Activated CD8-positive, alpha-beta T cell treated with anti-CD3 and anti-CD28 coated beads for 36 hours (primary cell): Measurements from ENCODE around the gene PVR. TPM values are rescaled to one million over a fixed set of nuclear protein-coding genes. Genes with fewer than 3 reads are reported as not detected.
"Not testable (repeated sequence)": the region's sequence is repeated elsewhere in the genome, so short reads cannot be mapped to it uniquely, and the experiment has no call there.

Experiments
- ATAC-seq: fragments of 200-7000 bp; cut with Tn5 transposase; one replicate; pipeline ENCODE4 v1.10.0; 2021; ENCODE audit warnings: mild to moderate bottlenecking, moderate library complexity
- CTCF ChIA-PET: fragments of 350-600 bp; sonication (Branson Sonifier 250); formaldehyde crosslinking; loops from one replicate; lab custom pipeline; 2021; ENCODE audit warnings: antibody characterized with exemption; lab: Charles Lee
- POLR2A ChIA-PET: fragments of 350-600 bp; sonication (Branson Sonifier 250); formaldehyde crosslinking; loops from one replicate; lab custom pipeline; 2021; ENCODE audit warnings: antibody characterized with exemption; lab: Charles Lee
- DNase-seq: peaks from one replicate; pipeline ENCODE4 v3.0.0-alpha.2; 2020
- H3K27ac Mint-ChIP-seq: one replicate; pipeline ENCODE4 v1.8.0; 2021; ENCODE audit warnings: mild to moderate bottlenecking, mixed read lengths
- H3K27me3 Mint-ChIP-seq: one replicate; pipeline ENCODE4 v1.8.0; 2021; ENCODE audit warnings: mixed read lengths
- H3K36me3 Mint-ChIP-seq: one replicate; pipeline ENCODE4 v1.8.0; 2021; ENCODE audit warnings: low read depth, mixed read lengths
- H3K4me1 Mint-ChIP-seq: one replicate; pipeline ENCODE4 v1.8.0; 2021; ENCODE audit warnings: low read depth, mixed read lengths
- H3K4me3 Mint-ChIP-seq: one replicate; pipeline ENCODE4 v1.8.0; 2021; ENCODE audit warnings: mild to moderate bottlenecking, moderate library complexity, mixed read lengths
- H3K9me3 Mint-ChIP-seq: one replicate; pipeline ENCODE4 v1.8.0; 2021; ENCODE audit warnings: mixed read lengths
- intact Hi-C: fragments of 100-400 bp; cut with micrococcal nuclease; formaldehyde crosslinking; loops from one replicate; pipeline ENCODE4 v1.10.0; 2022
- total RNA-seq, 2 experiments: library from RNA; stranded (reverse); gene quantifications; one replicate each; pipeline ENCODE4 v1.2.3, GENCODE V29; 2021
- TF ChIP-seq, protein P1 (sequence below): fragments of 200-600 bp; IDR thresholded peaks from one replicate; pipeline ENCODE4 v1.8.0; 2022; ENCODE audit warnings: antibody characterized with exemption, mild to moderate bottlenecking

PVR gene
- total RNA-seq, 2 experiments from 2014 or later = 7.4 to 8.3 TPM

DNA sequence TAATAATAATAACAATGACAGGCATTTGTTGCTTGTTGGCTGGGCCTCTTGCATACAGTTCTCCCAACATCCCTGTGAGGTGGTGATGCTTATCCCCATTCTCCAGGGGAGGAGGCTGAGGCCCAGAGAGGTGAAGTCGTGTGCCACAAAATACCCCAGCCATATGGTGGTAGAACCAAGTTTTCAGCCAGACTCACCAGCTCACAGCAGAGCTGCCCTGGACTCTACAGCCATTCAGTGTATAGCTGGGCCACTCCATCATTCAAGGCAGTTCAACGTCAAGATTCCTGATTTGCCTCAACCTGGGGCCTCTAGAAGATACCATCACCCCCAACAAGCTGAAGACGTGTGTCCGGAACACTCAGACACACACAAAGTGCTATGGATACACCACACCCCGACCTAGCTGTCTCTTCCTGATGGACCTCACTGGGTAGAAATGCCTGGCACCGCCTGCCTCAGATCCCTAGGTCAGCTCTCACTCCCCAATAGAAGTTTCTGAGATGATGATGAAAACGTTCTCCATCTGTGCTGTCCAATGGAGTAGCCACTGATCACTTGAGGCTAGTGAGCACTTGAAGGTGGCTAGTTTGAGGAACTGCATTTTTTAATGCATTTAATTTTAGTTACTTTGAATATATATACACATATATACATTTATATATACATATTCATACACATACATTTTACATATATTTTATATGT lies 23.3 kb downstream of the PVR start:
- ChIA-PET CTCF (interaction anchor here (0.8 to 1.8 kb wide), 5 partner anchors 10 to 173 kb away, joined by 3 to 7 read pairs (median 3); no protein-coding TSS in a partner anchor), POLR2A (no interaction called here)
- Mint-ChIP-seq H3K9me3 (no peaks in the 10 kb centered on the region), H3K4me1 (no peaks in the 10 kb centered on the region), H3K27ac (no peak overlapping the region), H3K27me3 (no peaks in the 10 kb centered on the region), H3K4me3 (no peak overlapping the region), H3K36me3 (no peaks in the 10 kb centered on the region)
- no peak for DNase-seq
- TF ChIP-seq, protein P1, sequence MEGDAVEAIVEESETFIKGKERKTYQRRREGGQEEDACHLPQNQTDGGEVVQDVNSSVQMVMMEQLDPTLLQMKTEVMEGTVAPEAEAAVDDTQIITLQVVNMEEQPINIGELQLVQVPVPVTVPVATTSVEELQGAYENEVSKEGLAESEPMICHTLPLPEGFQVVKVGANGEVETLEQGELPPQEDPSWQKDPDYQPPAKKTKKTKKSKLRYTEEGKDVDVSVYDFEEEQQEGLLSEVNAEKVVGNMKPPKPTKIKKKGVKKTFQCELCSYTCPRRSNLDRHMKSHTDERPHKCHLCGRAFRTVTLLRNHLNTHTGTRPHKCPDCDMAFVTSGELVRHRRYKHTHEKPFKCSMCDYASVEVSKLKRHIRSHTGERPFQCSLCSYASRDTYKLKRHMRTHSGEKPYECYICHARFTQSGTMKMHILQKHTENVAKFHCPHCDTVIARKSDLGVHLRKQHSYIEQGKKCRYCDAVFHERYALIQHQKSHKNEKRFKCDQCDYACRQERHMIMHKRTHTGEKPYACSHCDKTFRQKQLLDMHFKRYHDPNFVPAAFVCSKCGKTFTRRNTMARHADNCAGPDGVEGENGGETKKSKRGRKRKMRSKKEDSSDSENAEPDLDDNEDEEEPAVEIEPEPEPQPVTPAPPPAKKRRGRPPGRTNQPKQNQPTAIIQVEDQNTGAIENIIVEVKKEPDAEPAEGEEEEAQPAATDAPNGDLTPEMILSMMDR = no peak
- intact Hi-C loops = no loop called here
- peak; percentile 38 for ATAC-seq

DNA sequence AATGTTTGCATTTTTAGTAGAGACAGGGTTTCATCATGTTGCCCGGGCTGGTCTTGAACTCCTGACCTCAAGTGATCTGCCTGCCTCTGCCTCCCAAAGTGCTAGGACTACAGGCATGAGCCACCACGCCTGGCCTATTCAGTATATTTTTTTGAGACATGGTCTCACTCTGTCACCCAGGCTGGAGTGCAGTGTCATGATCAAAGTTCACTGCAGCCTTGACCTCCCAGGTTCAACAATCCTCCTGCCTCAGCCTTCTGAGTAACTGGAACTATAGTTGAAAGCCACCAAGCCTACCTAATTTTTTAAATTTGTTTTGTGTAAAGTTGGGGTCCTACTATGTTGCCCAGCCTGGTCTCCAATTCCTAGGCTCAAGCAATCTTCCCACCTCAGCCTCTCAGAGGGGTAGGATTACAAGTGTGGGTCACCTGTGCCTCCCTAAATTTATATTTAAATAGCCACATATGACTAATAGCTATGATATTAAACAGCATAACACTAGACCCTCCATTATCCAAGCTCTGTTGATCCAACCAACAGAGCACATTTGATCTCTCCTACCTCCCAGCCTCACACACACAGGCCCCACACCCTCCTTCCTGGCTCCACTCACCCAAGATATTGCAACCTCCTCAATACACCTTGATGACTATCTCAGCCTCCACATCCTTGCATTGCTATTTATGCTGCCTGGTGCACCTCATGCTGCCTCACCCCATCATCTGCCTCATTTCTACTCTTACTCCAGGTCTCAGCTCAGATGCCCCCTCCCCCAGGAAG lies 25.5 kb downstream of the PVR start:
- ChIA-PET POLR2A (no interaction called here), CTCF (interaction anchor here (0.6 to 1.0 kb wide), 2 partner anchors 11 to 12 kb away, joined by 3 read pairs; no protein-coding TSS in a partner anchor)
- Mint-ChIP-seq H3K27ac (no peak overlapping the region), H3K27me3 (no peaks in the 10 kb centered on the region), H3K4me3 (no peak overlapping the region), H3K36me3 (no peaks in the 10 kb centered on the region), H3K4me1 (no peaks in the 10 kb centered on the region), H3K9me3 (no peaks in the 10 kb centered on the region)
- TF ChIP-seq, protein P1 = no peak
- intact Hi-C loops = no loop called here
- ATAC-seq (peak; percentile 52), DNase-seq (no peak)

GRCh38 chr19:44670027-44670426 lies 26.3 kb downstream of the PVR start:
- CTCF ChIA-PET, H3K9me3 Mint-ChIP-seq, H3K4me3 Mint-ChIP-seq, H3K4me1 Mint-ChIP-seq, intact Hi-C loops, DNase-seq, H3K36me3 Mint-ChIP-seq, H3K27ac Mint-ChIP-seq, ATAC-seq, H3K27me3 Mint-ChIP-seq, POLR2A ChIA-PET: not testable (repeated sequence)

- ChIA-PET POLR2A (no interaction called here), CTCF (interaction anchor here (0.6 to 1.0 kb wide), 2 partner anchors 15 to 52 kb away, joined by 3 to 5 read pairs; no protein-coding TSS in a partner anchor)
These were observed 27.7 kb downstream of the PVR start, which contains the start of gene CEACAM19 for GRCh38 chr19:44671400-44671799. CEACAM19 (plus strand) TSS chr19:44671482; CDS start chr19:44671932, 450 bp downstream.

DNA sequence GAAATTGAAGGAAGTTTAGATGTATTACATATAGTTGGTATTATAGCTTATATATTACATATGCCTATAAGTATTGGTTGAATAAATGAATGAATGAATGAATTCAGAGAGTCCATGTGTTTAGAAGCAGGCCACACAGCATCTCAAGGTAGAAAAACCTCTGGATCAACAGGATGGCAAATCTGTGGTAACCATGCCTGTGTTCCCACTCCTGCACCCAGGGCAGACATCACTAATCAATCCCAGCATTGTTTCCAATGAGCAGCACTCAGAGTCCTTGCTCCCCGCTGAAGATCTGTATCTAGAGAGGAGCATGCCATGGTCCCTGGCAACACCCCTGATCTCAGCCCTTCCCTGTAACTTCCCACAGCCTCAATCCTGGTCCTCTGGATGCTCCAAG lies 28.5 kb downstream of the PVR start:
- no peak for DNase-seq
- Mint-ChIP-seq H3K27ac (no peak overlapping the region), H3K27me3 (no peaks in the 10 kb centered on the region), H3K9me3 (no peaks in the 10 kb centered on the region), H3K4me1 (no peaks in the 10 kb centered on the region), H3K36me3 (no peaks in the 10 kb centered on the region), H3K4me3 (no peak overlapping the region)
- ATAC-seq = no peak
- ChIA-PET POLR2A (no interaction called here), CTCF (interaction anchor here (1.0 kb wide), 1 partner anchor 15 kb away, joined by 5 read pairs; no protein-coding TSS in a partner anchor)
- TF ChIP-seq, protein P1 = no peak
- intact Hi-C loops = no loop called here

More at GRCh38 chr19:44671400-44671799, 27.7 kb downstream of the PVR start, which contains the start of gene CEACAM19:
- TF ChIP-seq, protein P1 = no peak
- no peak for ATAC-seq
- H3K27me3 Mint-ChIP-seq = no peaks in the 10 kb centered on the region
- no peak within 1 kb of the TSS for H3K27ac Mint-ChIP-seq
- no peaks in the 10 kb centered on the region for H3K36me3 Mint-ChIP-seq
- no peaks in the 10 kb centered on the region for H3K9me3 Mint-ChIP-seq
- H3K4me1 Mint-ChIP-seq = no peaks in the 10 kb centered on the region
- intact Hi-C loops = no loop called here
- DNase-seq = no peak
- no peak within 1 kb of the TSS for H3K4me3 Mint-ChIP-seq
